Neural progenitor cell (in vitro differentiated cells): ENCODE results near the gene TRMT44.

Experiments
- EZH2 ChIP-seq: fragments of 200-600 bp; sonication (generic); IDR thresholded peaks from 2 replicates; pipeline ENCODE4 v1.6.1; 2017; ENCODE audit warnings: antibody characterized with exemption, mild to moderate bottlenecking, moderate library complexity
- TF ChIP-seq, protein P1 (sequence below): fragments of 200-600 bp; sonication (generic); IDR thresholded peaks from 2 replicates; pipeline ENCODE4 v1.5.1; 2017; ENCODE audit warnings: antibody characterized with exemption, mild to moderate bottlenecking

DNA sequence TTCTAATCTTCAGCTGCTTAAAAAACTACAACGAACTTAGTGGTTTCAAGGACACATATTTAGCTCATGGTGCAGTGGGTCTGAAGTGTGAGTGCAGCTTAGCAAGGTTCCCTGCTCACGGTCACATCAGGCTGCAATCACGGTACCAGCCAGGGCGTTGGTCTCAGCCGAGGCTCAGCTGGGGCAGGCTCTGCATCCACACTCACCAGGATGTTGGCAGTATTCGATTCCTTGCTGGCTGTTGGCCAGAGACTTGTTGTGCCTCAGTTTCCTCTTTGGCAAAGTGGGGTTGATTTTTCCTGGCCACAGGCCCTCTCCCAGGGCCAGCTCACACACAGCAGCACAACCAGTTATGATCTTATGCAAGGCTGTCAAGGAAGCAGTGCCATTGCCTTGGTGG, 61.8 kb downstream of the TRMT44 start:
- TF ChIP-seq, protein P1, sequence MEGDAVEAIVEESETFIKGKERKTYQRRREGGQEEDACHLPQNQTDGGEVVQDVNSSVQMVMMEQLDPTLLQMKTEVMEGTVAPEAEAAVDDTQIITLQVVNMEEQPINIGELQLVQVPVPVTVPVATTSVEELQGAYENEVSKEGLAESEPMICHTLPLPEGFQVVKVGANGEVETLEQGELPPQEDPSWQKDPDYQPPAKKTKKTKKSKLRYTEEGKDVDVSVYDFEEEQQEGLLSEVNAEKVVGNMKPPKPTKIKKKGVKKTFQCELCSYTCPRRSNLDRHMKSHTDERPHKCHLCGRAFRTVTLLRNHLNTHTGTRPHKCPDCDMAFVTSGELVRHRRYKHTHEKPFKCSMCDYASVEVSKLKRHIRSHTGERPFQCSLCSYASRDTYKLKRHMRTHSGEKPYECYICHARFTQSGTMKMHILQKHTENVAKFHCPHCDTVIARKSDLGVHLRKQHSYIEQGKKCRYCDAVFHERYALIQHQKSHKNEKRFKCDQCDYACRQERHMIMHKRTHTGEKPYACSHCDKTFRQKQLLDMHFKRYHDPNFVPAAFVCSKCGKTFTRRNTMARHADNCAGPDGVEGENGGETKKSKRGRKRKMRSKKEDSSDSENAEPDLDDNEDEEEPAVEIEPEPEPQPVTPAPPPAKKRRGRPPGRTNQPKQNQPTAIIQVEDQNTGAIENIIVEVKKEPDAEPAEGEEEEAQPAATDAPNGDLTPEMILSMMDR = no peak
- no peak for TF ChIP-seq EZH2
